HCT116 (cell line): ENCODE results near the gene CSGALNACT2.

Source experiments
- EGR1 ChIP-seq: IDR thresholded peaks from 2 replicates; pipeline ENCODE4 v1.6.1; 2012; ENCODE audit warnings: low read depth
- EZH2 ChIP-seq: fragments of 200-600 bp; sonication (generic); IDR thresholded peaks from 2 replicates; pipeline ENCODE4 v1.6.1; 2017; ENCODE audit warnings: antibody characterized with exemption, mixed run types
- POLR2A ChIP-seq: IDR thresholded peaks from 2 replicates; pipeline ENCODE4 v1.7.0; 2011; ENCODE audit warnings: borderline replicate concordance; ENCODE audit not compliant: insufficient read depth, insufficient read length; ENCODE audit errors: extremely low read depth
- RAD21 ChIP-seq: IDR thresholded peaks from 2 replicates; pipeline ENCODE4 v1.6.1; 2012; ENCODE audit warnings: low read depth, mild to moderate bottlenecking
- SRF ChIP-seq: IDR thresholded peaks from 2 replicates; pipeline ENCODE4 v1.6.1; 2012; ENCODE audit warnings: low read depth
- ZFX ChIP-seq: fragments of 450-650 bp; IDR thresholded peaks from 2 replicates; pipeline ENCODE4 v1.6.1; 2017
- TF ChIP-seq, protein P1 (sequence below), 3 experiments: fragments of 200-600 bp in 1 of 3; sonication (generic) in 1 of 3; IDR thresholded peaks in 2 of 3; conservative IDR thresholded peaks in 1 of 3; 2 replicates each; pipeline ENCODE4 v1.5.1; 2012 to 2017; ENCODE audit warnings: low read depth in 2 of 3, low read length in 2 of 3, antibody characterized with exemption in 1 of 3, borderline replicate concordance in 1 of 3, control low read depth in 1 of 3, mild to moderate bottlenecking in 1 of 3, mixed read lengths in 1 of 3, mixed run types in 1 of 3, moderate library complexity in 1 of 3; ENCODE audit not compliant: insufficient read depth in 1 of 3

DNA sequence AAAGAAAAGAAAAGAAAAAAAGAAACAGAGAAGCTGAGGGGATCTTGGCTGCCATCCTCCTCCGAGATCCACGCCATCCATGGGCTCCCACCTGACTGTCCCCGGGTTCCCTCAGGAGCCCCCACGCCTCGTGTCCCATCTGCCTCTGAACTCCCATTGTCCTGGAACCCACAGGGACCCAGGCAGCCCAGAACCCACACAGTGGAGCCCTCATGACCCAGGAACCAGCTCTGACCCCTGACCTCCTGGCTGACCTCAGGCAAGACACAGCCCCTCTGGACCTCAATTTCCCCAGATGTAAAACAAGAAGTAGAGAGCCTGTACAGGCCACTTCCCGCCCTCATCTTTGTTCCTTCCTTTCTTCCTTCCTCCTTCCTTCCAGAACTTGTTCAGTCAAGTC lies 88.2 kb downstream of the CSGALNACT2 start:
- TF ChIP-seq, protein P1, sequence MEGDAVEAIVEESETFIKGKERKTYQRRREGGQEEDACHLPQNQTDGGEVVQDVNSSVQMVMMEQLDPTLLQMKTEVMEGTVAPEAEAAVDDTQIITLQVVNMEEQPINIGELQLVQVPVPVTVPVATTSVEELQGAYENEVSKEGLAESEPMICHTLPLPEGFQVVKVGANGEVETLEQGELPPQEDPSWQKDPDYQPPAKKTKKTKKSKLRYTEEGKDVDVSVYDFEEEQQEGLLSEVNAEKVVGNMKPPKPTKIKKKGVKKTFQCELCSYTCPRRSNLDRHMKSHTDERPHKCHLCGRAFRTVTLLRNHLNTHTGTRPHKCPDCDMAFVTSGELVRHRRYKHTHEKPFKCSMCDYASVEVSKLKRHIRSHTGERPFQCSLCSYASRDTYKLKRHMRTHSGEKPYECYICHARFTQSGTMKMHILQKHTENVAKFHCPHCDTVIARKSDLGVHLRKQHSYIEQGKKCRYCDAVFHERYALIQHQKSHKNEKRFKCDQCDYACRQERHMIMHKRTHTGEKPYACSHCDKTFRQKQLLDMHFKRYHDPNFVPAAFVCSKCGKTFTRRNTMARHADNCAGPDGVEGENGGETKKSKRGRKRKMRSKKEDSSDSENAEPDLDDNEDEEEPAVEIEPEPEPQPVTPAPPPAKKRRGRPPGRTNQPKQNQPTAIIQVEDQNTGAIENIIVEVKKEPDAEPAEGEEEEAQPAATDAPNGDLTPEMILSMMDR (IDR thresholded peaks at IDR 0.05 in 2 of 3, conservative IDR thresholded peaks at IDR 0.05 in 1 of 3; ENCODE audit: borderline replicate concordance in 1 of 3, insufficient read depth in 1 of 3, low read depth in 2 of 3, low read length in 2 of 3), result no peak
- TF ChIP-seq POLR2A (no peak), ZFX (no peak), EGR1 (no peak), SRF (no peak), EZH2 (no peak), RAD21 (no peak)
